ENCODE measurements around the gene CEP162. TPM values are rescaled to one million over a fixed set of nuclear protein-coding genes. Genes with fewer than 3 reads are reported as not detected.
A peak's percentile ranks its signal among the peaks of the same experiment; 100 is the strongest.

Gene CEP162
- total RNA-seq, 1 experiment from 2014 or later = 2.3 TPM

GRCh38 chr6:84243240-84243639 is 15.8 kb upstream of the CEP162 start:
- H3K36me3 ChIP-seq (ENCODE audit: low read depth, low read length) = no peaks in the 10 kb centered on the region
- no peaks in the 10 kb centered on the region for H3K4me1 ChIP-seq (ENCODE audit: insufficient read depth, low read length)
- H3K9me3 ChIP-seq (ENCODE audit: low read length) = no peaks in the 10 kb centered on the region
- H4K20me1 ChIP-seq (ENCODE audit: low read length) = no peaks in the 10 kb centered on the region
- ATAC-seq (no peak), DNase-seq (no peak)
- intact Hi-C loops (cut with micrococcal nuclease) = loop anchor here (10.0 kb wide), 1 partner anchor 722 kb away; no protein-coding TSS in a partner anchor
- H2AFZ ChIP-seq (ENCODE audit: low read length) = no peak overlapping the region
- no peaks in the 10 kb centered on the region for H3K9me2 ChIP-seq (replicated peaks; ENCODE audit: low read length)
- no peak overlapping the region for H3K9ac ChIP-seq (ENCODE audit: low read length)
- H3K79me2 ChIP-seq (ENCODE audit: low read length) = no peaks in the 10 kb centered on the region
- BruUV-seq (replicated peaks) = no TSS peak
- H3K4me2 ChIP-seq (ENCODE audit: low read length) = no peak overlapping the region
- no peak overlapping the region for H3K4me3 ChIP-seq (ENCODE audit: low read length)
- H3K27me3 ChIP-seq (ENCODE audit: low read length) = 0 out of 2 replicates have a peak, but pooled peaks cover 2% of the 10 kb centered on the region
- no peak overlapping the region for H3K27ac ChIP-seq (ENCODE audit: low read length)
- H3F3A ChIP-seq (ENCODE audit: low read length, unreplicated experiment) = no peaks in the 10 kb centered on the region
- ChIA-PET POLR2A (ENCODE audit: unreplicated experiment) (no interaction called here), CTCF (no interaction called here)
- no peak; the same call in 1 of the 2 replicates for TF ChIP-seq CTCF (conservative IDR thresholded peaks at IDR 0.05; ENCODE audit: low read depth, low read length)
- no peak for TF ChIP-seq EZH2phosphoT487 (IDR thresholded peaks at IDR 0.05; ENCODE audit: borderline replicate concordance, low read length)
- TF ChIP-seq EZH2 (IDR thresholded peaks at IDR 0.05; ENCODE audit: low read length, unreplicated experiment) = no peak

- no peaks in the 10 kb centered on the region for H3F3A ChIP-seq (ENCODE audit: low read length, unreplicated experiment)
- H3K9me3 ChIP-seq (ENCODE audit: low read length) = no peaks in the 10 kb centered on the region
- no peaks in the 10 kb centered on the region for H3K27me3 ChIP-seq (ENCODE audit: low read length)
- DNase-seq = no peak
- no peak overlapping the region for H2AFZ ChIP-seq (ENCODE audit: low read length)
- H3K9me2 ChIP-seq (replicated peaks; ENCODE audit: low read length) = no peaks in the 10 kb centered on the region
- TF ChIP-seq EZH2phosphoT487 (IDR thresholded peaks at IDR 0.05; ENCODE audit: borderline replicate concordance, low read length) (no peak), EZH2 (IDR thresholded peaks at IDR 0.05; ENCODE audit: low read length, unreplicated experiment) (no peak), CTCF (conservative IDR thresholded peaks at IDR 0.05; ENCODE audit: low read depth, low read length) (no peak)
- no peak for ATAC-seq
- H3K4me1 ChIP-seq (ENCODE audit: insufficient read depth, low read length) = no peaks in the 10 kb centered on the region
- ChIA-PET CTCF (no interaction called here), POLR2A (ENCODE audit: unreplicated experiment) (no interaction called here)
- no TSS peak for BruUV-seq (replicated peaks)
- H3K4me2 ChIP-seq (ENCODE audit: low read length) = no peak overlapping the region
- intact Hi-C loops (cut with micrococcal nuclease) = loop anchor here (10.0 kb wide), 1 partner anchor 723 kb away; no protein-coding TSS in a partner anchor
- no peaks in the 10 kb centered on the region for H4K20me1 ChIP-seq (ENCODE audit: low read length)
- no peak overlapping the region for H3K9ac ChIP-seq (ENCODE audit: low read length)
- H3K27ac ChIP-seq (ENCODE audit: low read length) = no peak overlapping the region
- no peaks in the 10 kb centered on the region for H3K79me2 ChIP-seq (ENCODE audit: low read length)
- H3K4me3 ChIP-seq (ENCODE audit: low read length) = no peak overlapping the region
- no peaks in the 10 kb centered on the region for H3K36me3 ChIP-seq (ENCODE audit: low read depth, low read length)
These were observed 14.8 kb upstream of the CEP162 start for GRCh38 chr6:84242265-84242664.

GRCh38 chr6:84228198-84228543 is 728 bp upstream of the CEP162 start:
- H3K9ac ChIP-seq (ENCODE audit: low read length) = peak overlapping the region; percentile 55; the same call in 1 of the 2 replicates
- TF ChIP-seq EZH2phosphoT487 (IDR thresholded peaks at IDR 0.05; ENCODE audit: borderline replicate concordance, low read length) (no peak), CTCF (conservative IDR thresholded peaks at IDR 0.05; ENCODE audit: low read depth, low read length) (no peak), EZH2 (IDR thresholded peaks at IDR 0.05; ENCODE audit: low read length, unreplicated experiment) (no peak)
- ATAC-seq = no peak

More at GRCh38 chr6:84228198-84228543, 728 bp upstream of the CEP162 start:
- Histone ChIP-seq H3K9me2 (replicated peaks; ENCODE audit: low read length) (no peaks in the 10 kb centered on the region), H3K36me3 (ENCODE audit: low read depth, low read length) (no peaks in the 10 kb centered on the region), H3K4me1 (ENCODE audit: insufficient read depth, low read length) (no peaks in the 10 kb centered on the region), H3F3A (ENCODE audit: low read length, unreplicated experiment) (no peaks in the 10 kb centered on the region), H3K4me3 (ENCODE audit: low read length) (peak overlapping the region; percentile 90), H3K27ac (ENCODE audit: low read length) (no peak overlapping the region), H3K4me2 (ENCODE audit: low read length) (peak overlapping the region; percentile 90), H3K79me2 (ENCODE audit: low read length) (no peaks in the 10 kb centered on the region), H2AFZ (ENCODE audit: low read length) (peak overlapping the region; percentile 100), H4K20me1 (ENCODE audit: low read length) (no peaks in the 10 kb centered on the region), H3K9me3 (ENCODE audit: low read length) (no peaks in the 10 kb centered on the region), H3K27me3 (ENCODE audit: low read length) (peaks cover 24% of the 10 kb centered on the region; the same call in 1 of the 2 replicates)
- DNase-seq = no peak
- no TSS peak for BruUV-seq (replicated peaks)
- intact Hi-C loops (cut with micrococcal nuclease) = no loop called here
- CTCF ChIA-PET = interaction anchor here (0.8 kb wide), 1 partner anchor 359 kb away, joined by 3 read pairs; no protein-coding TSS in a partner anchor
- POLR2A ChIA-PET (ENCODE audit: unreplicated experiment) = no interaction called here

Measured in PC-3 (cell line).